ENCODE data around the gene ESPN.

Gene ESPN

GRCh38 chr1:6401673-6402072 lies 22.9 kb upstream of the ESPN start:
- FAIRE-seq (no peak), DNase-seq (ENCODE audit: extremely low spot score, insufficient read length, low read depth) (no peak)

GRCh38 chr1:6408023-6408422 lies 16.6 kb upstream of the ESPN start:
- DNase-seq (ENCODE audit: extremely low spot score, insufficient read length, low read depth) (no peak), FAIRE-seq (no peak)

GRCh38 chr1:6409053-6409452 lies 15.5 kb upstream of the ESPN start:
- no peak for DNase-seq (ENCODE audit: extremely low spot score, insufficient read length, low read depth)
- no peak for FAIRE-seq

- FAIRE-seq, result no peak
- DNase-seq (ENCODE audit: extremely low spot score, insufficient read length, low read depth), result no peak
Observed at GRCh38 chr1:6409733-6410132, 14.8 kb upstream of the ESPN start.

GRCh38 chr1:6410248-6410893 lies 14.2 kb upstream of the ESPN start:
- FAIRE-seq, result no peak
- DNase-seq (ENCODE audit: extremely low spot score, insufficient read length, low read depth), result no peak

GRCh38 chr1:6412896-6413295 lies 11.7 kb upstream of the ESPN start:
- DNase-seq (ENCODE audit: extremely low spot score, insufficient read length, low read depth) (no peak), FAIRE-seq (no peak)

- peak; percentile 64 for FAIRE-seq
Observed at GRCh38 chr1:6414443-6414844, 10.1 kb upstream of the ESPN start.

GRCh38 chr1:6414881-6415626 lies 9.5 kb upstream of the ESPN start:
- FAIRE-seq, result no peak
- no peak for DNase-seq (ENCODE audit: extremely low spot score, insufficient read length, low read depth)

More at GRCh38 chr1:6414443-6414844, 10.1 kb upstream of the ESPN start:
- DNase-seq (ENCODE audit: extremely low spot score, insufficient read length, low read depth), result no peak

GRCh38 chr1:6416295-6416656 lies 8.3 kb upstream of the ESPN start:
- DNase-seq (ENCODE audit: extremely low spot score, insufficient read length, low read depth) (no peak), FAIRE-seq (no peak)

- no peak for FAIRE-seq
- no peak for DNase-seq (ENCODE audit: extremely low spot score, insufficient read length, low read depth)
Observed at GRCh38 chr1:6416906-6417305, 7.7 kb upstream of the ESPN start.

- DNase-seq (ENCODE audit: extremely low spot score, insufficient read length, low read depth) (no peak), FAIRE-seq (no peak)
Observed at GRCh38 chr1:6417961-6418667, 6.5 kb upstream of the ESPN start.

- DNase-seq (ENCODE audit: extremely low spot score, insufficient read length, low read depth) (no peak), FAIRE-seq (no peak)
Observed at GRCh38 chr1:6418668-6419396, 5.7 kb upstream of the ESPN start.

GRCh38 chr1:6419397-6419803 lies 5.2 kb upstream of the ESPN start:
- DNase-seq (ENCODE audit: extremely low spot score, insufficient read length, low read depth) (no peak), FAIRE-seq (no peak)

GRCh38 chr1:6419804-6420453 lies 4.6 kb upstream of the ESPN start, which contains the start of gene HES2:
Gene HES2 (minus strand): TSS chr1:6419919. CDS start chr1:6419820, 99 bp downstream.
- FAIRE-seq, result no peak
- DNase-seq (ENCODE audit: extremely low spot score, insufficient read length, low read depth), result no peak

GRCh38 chr1:6420454-6421042 lies 4.0 kb upstream of the ESPN start:
- DNase-seq (ENCODE audit: extremely low spot score, insufficient read length, low read depth) (no peak), FAIRE-seq (no peak)

GRCh38 chr1:6421266-6421665 lies 3.3 kb upstream of the ESPN start:
- DNase-seq (ENCODE audit: extremely low spot score, insufficient read length, low read depth), result no peak
- FAIRE-seq, result no peak

GRCh38 chr1:6423321-6423999 lies 1.1 kb upstream of the ESPN start:
- DNase-seq (ENCODE audit: extremely low spot score, insufficient read length, low read depth), result peak; percentile 58

GRCh38 chr1:6424000-6424565 lies 493 bp upstream of the ESPN start:
- DNase-seq (ENCODE audit: extremely low spot score, insufficient read length, low read depth) (no peak), FAIRE-seq (no peak)

More at GRCh38 chr1:6423321-6423999, 1.1 kb upstream of the ESPN start:
- peak; percentile 83 for FAIRE-seq

- no peak for DNase-seq (ENCODE audit: extremely low spot score, insufficient read length, low read depth)
Observed at GRCh38 chr1:6425658-6426057, 1.1 kb downstream of the ESPN start.

More at GRCh38 chr1:6425658-6426057, 1.1 kb downstream of the ESPN start:
- no peak for FAIRE-seq
